Right lobe of liver (tissue), 6 donors: ENCODE results near the gene SDR42E2. TPM values are rescaled to one million over a fixed set of nuclear protein-coding genes. Genes with fewer than 3 reads are reported as not detected.
"Not testable (repeated sequence)": the region's sequence is repeated elsewhere in the genome, so short reads cannot be mapped to it uniquely, and the experiment has no call there.

Source experiments
- ATAC-seq, 4 donors: fragments of 200-7000 bp; cut with Tn5 transposase; one replicate each; pipeline ENCODE4 v1.9.1; 2020; ENCODE audit warnings: mild to moderate bottlenecking in 4 of 4, moderate library complexity in 4 of 4
- DNase-seq, 3 donors: peaks; one replicate each; pipeline ENCODE4 v3.0.0-alpha.2; 2020
- H3K27ac ChIP-seq, 3 donors: fragments of 200-600 bp; one replicate each; pipeline ENCODE4 v1.8.0; 2022
- H3K27me3 ChIP-seq, 2 donors: fragments of 200-600 bp; one replicate each; pipeline ENCODE4 v1.8.0; 2022
- H3K36me3 ChIP-seq, 4 donors: fragments of 200-600 bp; sonication (generic) in 1 of 4; one replicate each; pipeline versions ENCODE4 v1.5.1 to v1.8.0; 2017 to 2022; ENCODE audit warnings: control low read depth in 1 of 4
- H3K4me1 ChIP-seq, 4 donors: fragments of 200-600 bp; sonication (generic) in 1 of 4; one replicate each; pipeline versions ENCODE4 v1.5.1 to v1.8.0; 2017 to 2022; ENCODE audit warnings: control low read depth in 1 of 4
- H3K4me3 ChIP-seq, 3 donors: fragments of 200-600 bp; one replicate each; pipeline ENCODE4 v1.8.0; 2022
- H3K9me3 ChIP-seq, 4 donors: fragments of 200-600 bp; sonication (generic) in 1 of 4; one replicate each; pipeline versions ENCODE4 v1.5.1 to v1.8.0; 2017 to 2022; ENCODE audit warnings: control low read depth in 1 of 4
- POLR2A ChIP-seq: fragments of 450-650 bp; IDR thresholded peaks from one replicate; pipeline ENCODE4 v1.6.1; 2017; ENCODE audit warnings: antibody characterized with exemption, mild to moderate bottlenecking
- WGBS: methylation state at CpG from one replicate; pipeline ENCODE4 v1.1.6; 2018; ENCODE audit warnings: low coverage, low lambda C conversion rate; ENCODE audit not compliant: insufficient coverage; ENCODE audit errors: missing lambda C conversion rate; 5-methylcytosine and 5-hydroxymethylcytosine counted together
- intact Hi-C, 2 donors: fragments of 100-400 bp; cut with DNase I; formaldehyde crosslinking; loops; one replicate each; pipeline versions ENCODE4 v1.11.2 to v1.14.1; 2022
- total RNA-seq, 6 experiments: library from RNA; depleted of rRNA in 2 of 6; stranded (reverse); fragments of >200 nt in 2 of 6; fragmentation: NEBNext Ultra II Directional in 3 of 6; extraction: Animal tissue kit (Norgen Biotek cat#: 25700) in 3 of 6; gene quantifications; one replicate each; pipeline versions ENCODE4 v1.1.0 to v1.2.4, GENCODE V29; 2016 to 2023
- TF ChIP-seq, protein P1 (sequence below), 4 donors: fragments of 200-600 bp in 3 of 4; fragments of 450-650 bp in 1 of 4; IDR thresholded peaks; one replicate each; pipeline versions ENCODE4 v1.5.1 to v1.8.0; 2016 to 2022; ENCODE audit warnings: antibody characterized with exemption in 4 of 4, mild to moderate bottlenecking in 2 of 4
- donor health status: DM: no; HTN: yes; CAD: no.
- donor health status: DM: no; HTN: no; CAD: no.
- donor health status: DM: no; HTN: no; CAD: no.
- donor health status: DM: no; HTN: yes; CAD: no.
- donor health status: DM: no; HTN: yes; CAD: no.

SDR42E2 gene
- total RNA-seq, 6 experiments from 2014 or later = not detected

DNA sequence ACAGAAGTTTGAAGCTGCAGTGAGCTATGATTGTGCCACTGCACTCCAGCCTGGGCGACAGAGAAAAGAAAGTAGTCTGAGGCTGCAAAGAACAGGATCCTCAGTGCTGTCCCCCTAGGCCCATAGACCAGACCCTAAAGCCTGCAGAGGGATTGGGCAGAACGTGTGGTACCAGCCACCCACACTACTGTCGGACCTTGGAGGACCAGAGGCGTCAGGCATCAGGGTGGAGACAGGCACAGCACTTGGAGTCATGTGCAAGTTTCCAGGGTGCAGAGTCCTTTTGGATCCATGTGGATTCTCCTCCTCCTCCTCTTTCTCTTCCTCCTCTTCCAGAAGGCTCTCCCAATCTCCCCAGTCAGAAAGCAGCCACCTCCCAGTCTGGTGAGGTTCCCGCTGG lies 2.2 kb downstream of the SDR42E2 start:
- WGBS = 71% methylated on average over 2 of the region's 5 CpGs
- Histone ChIP-seq H3K36me3 (no peaks in the 10 kb centered on the region), H3K4me3 (no peak overlapping the region), H3K4me1 (peaks cover 0 to 5% (median 0%) of the 10 kb centered on the region in 4 donors), H3K27me3 (no peaks in the 10 kb centered on the region), H3K9me3 (no peaks in the 10 kb centered on the region), H3K27ac (no peak overlapping the region)
- DNase-seq (no peak), ATAC-seq (no peak)
- TF ChIP-seq, protein P1, sequence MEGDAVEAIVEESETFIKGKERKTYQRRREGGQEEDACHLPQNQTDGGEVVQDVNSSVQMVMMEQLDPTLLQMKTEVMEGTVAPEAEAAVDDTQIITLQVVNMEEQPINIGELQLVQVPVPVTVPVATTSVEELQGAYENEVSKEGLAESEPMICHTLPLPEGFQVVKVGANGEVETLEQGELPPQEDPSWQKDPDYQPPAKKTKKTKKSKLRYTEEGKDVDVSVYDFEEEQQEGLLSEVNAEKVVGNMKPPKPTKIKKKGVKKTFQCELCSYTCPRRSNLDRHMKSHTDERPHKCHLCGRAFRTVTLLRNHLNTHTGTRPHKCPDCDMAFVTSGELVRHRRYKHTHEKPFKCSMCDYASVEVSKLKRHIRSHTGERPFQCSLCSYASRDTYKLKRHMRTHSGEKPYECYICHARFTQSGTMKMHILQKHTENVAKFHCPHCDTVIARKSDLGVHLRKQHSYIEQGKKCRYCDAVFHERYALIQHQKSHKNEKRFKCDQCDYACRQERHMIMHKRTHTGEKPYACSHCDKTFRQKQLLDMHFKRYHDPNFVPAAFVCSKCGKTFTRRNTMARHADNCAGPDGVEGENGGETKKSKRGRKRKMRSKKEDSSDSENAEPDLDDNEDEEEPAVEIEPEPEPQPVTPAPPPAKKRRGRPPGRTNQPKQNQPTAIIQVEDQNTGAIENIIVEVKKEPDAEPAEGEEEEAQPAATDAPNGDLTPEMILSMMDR (IDR thresholded peaks at IDR 0.05) = no peak
- TF ChIP-seq POLR2A = no peak
- intact Hi-C loops = no loop called here

DNA sequence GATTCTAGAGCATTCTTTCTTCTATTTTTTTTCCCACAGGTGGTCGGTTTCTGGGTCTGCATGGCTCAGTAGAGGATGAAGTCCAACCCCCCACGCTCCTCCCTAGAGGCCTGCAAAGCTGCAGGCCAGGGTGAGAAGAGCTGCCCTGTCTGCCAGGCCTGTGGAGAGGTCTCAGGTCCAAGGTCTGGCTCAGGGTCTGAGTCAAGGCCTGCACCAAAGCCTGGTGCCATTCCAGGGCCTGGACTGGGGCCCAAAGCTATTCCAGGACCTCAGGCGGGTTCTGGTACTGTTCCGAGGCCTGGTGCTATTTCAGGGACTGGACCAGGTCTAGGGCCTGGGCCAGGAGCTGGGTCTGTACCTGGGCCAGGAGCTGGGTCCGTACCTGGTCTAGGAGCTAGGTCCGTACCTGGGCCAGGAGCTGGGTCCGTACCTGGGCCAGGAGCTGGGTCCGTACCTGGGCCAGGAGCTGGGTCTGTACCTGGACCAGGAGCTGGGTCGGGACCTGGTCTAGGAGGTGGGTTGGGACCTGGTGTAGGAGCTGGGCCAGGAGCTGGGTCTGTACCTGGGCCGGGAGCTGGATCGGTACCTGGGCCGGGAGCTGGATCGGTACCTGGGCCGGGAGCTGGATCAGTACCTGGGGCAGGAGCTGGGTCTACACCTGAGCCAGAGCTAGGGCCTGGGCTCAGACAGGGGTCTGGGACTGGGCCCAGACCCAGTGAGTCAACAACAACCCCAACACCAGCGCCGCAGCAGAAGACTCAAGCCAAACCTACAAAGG lies 3.4 kb downstream of the SDR42E2 start:
- H3K27ac ChIP-seq = no peak overlapping the region
- no peaks in the 10 kb centered on the region for H3K27me3 ChIP-seq
- intact Hi-C loops = no loop called here
- no peak overlapping the region for H3K4me3 ChIP-seq
- H3K9me3 ChIP-seq = no peaks in the 10 kb centered on the region
- no peak for ATAC-seq
- H3K36me3 ChIP-seq = no peaks in the 10 kb centered on the region
- 60% methylated on average over 2 of the region's 16 CpGs for WGBS
- no peak for TF ChIP-seq POLR2A
- TF ChIP-seq, protein P1 (IDR thresholded peaks at IDR 0.05) = no peak
- DNase-seq = no peak
- H3K4me1 ChIP-seq = peaks cover 0 to 5% (median 0%) of the 10 kb centered on the region in 4 donors

DNA sequence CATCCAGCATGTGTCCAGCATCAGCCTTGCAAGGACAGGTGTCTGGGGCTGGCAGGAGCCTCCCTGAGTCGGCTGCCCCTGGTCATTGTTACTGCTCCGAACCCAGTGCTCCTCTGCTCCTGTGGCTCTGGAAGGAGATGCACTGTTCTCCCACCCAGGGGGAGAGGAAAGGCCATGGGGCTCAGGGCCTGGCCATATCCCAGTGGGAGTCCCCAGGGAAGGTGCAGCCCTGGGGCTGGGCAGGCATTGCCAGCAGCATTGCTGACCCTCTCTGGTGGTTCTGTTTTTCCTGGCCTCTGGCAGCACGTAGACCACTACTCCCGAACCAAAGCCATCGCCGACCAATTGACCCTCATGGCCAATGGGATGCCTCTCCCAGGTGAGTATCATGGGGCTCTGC lies 9.6 kb downstream of the SDR42E2 start:
- no peak overlapping the region for H3K27ac ChIP-seq
- 100% methylated on average over 1 of the region's 6 CpGs for WGBS
- intact Hi-C loops = no loop called here
- no peaks in the 10 kb centered on the region for H3K27me3 ChIP-seq
- ATAC-seq (no peak), DNase-seq (no peak)
- H3K36me3 ChIP-seq = no peaks in the 10 kb centered on the region
- no peak overlapping the region for H3K4me3 ChIP-seq
- H3K4me1 ChIP-seq = no peaks in the 10 kb centered on the region
- H3K9me3 ChIP-seq = no peaks in the 10 kb centered on the region
- TF ChIP-seq, protein P1 (IDR thresholded peaks at IDR 0.05) = no peak
- TF ChIP-seq POLR2A = no peak

DNA sequence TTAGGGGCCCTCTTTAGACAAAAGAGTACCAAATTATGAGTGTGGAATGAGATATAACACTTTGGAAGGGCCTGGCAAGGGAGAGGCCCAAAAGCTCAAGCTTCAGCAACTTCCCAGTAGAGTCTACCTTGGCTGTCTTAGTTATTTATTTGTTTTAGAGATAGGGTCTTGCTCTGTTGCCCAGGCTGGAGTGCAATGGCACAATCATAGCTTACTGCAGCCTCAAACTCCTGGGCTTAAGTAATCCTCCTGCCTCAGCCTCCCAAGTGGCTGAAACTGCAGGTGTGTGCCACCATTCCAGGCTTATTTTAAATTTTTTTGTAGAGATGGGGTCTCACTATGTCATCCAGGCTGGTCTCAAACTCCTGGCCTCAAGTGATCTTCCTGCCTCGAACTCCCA lies 10.3 kb downstream of the SDR42E2 start:
- H3K9me3 ChIP-seq, ATAC-seq, H3K27ac ChIP-seq, H3K27me3 ChIP-seq, H3K4me1 ChIP-seq, H3K4me3 ChIP-seq, H3K36me3 ChIP-seq, intact Hi-C loops, DNase-seq: not testable (repeated sequence)
- WGBS = 67% methylated on average over 1 of the region's 1 CpG

DNA sequence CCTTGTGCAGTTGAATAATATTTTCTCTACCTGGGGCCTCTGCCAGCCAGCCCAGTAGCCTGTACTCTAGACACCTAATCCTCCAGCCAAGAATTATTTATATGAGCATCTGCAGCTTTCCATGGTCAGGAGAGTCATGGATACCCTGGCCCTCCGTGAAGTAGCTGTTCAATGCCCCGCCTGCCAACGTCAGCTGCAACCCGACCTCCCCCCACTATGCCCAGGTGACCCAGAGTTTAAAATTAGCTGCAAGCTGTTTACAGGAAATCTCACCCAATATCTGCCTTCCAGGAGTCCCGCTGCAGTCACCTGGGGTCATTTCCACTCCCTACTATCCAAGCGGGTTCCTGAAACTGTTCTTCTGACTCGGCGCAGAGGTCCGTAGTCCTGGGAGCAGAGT lies 12.3 kb downstream of the SDR42E2 start:
- no peaks in the 10 kb centered on the region for H3K9me3 ChIP-seq
- no peak overlapping the region for H3K27ac ChIP-seq
- H3K4me1 ChIP-seq = no peaks in the 10 kb centered on the region
- H3K36me3 ChIP-seq = no peaks in the 10 kb centered on the region
- ATAC-seq (no peak), DNase-seq (peak in 1 of 3 donors; percentile 13)
- intact Hi-C loops = no loop called here
- H3K4me3 ChIP-seq = no peak overlapping the region
- 58% methylated on average over 6 of the region's 9 CpGs for WGBS
- no peak for TF ChIP-seq POLR2A
- TF ChIP-seq, protein P1 (IDR thresholded peaks at IDR 0.05) = no peak
- H3K27me3 ChIP-seq = no peaks in the 10 kb centered on the region
